IMR-90 (cell line): ENCODE measurements around the gene MAGI1. TPM values are rescaled to one million over a fixed set of nuclear protein-coding genes. Genes with fewer than 3 reads are reported as not detected.

Source experiments
- ATAC-seq: fragments of 200-7000 bp; cut with Tn5 transposase; 2 replicates; pipeline ENCODE4 v1.9.1; 2020; ENCODE audit warnings: low read depth, mild to moderate bottlenecking, moderate library complexity
- BruUV-seq: library from RNA; stranded (reverse); fragments of 400-500 nt; replicated peaks from 2 replicates; lab custom pipeline; 2021; lab: Mats Ljungman, UMichigan
- CTCF ChIA-PET: fragments of 300-600 bp; formaldehyde crosslinking; extraction: SDS; loops from one replicate; lab custom pipeline; 2021; ENCODE audit warnings: antibody characterized with exemption; lab: Yijun Ruan, JAX
- POLR2A ChIA-PET: fragments of 300-600 bp; sonication (Branson Sonifier 250); formaldehyde crosslinking; loops from one replicate; lab custom pipeline; 2022; ENCODE audit warnings: antibody characterized with exemption; ENCODE audit not compliant: unreplicated experiment; lab: Charles Lee
- DNase-seq: peaks from one replicate; pipeline ENCODE4 v3.0.0; 2013
- H2AFZ ChIP-seq: replicated peaks from 2 replicates; pipeline ENCODE3; 2013; ENCODE audit warnings: low read length, mild to moderate bottlenecking; ENCODE audit not compliant: poor library complexity
- H2AK5ac ChIP-seq: 2 replicates; pipeline ENCODE4 v1.6.1; 2013; ENCODE audit warnings: low read depth, low read length, inconsistent platforms
- H2AK9ac ChIP-seq: replicated peaks from 2 replicates; pipeline ENCODE3; 2013; ENCODE audit warnings: mild to moderate bottlenecking, low read depth, low read length, moderate library complexity; ENCODE audit not compliant: poor library complexity
- H2BK120ac ChIP-seq: 2 replicates; pipeline ENCODE4 v1.6.1; 2013; ENCODE audit warnings: low read depth, low read length, inconsistent platforms
- H2BK15ac ChIP-seq: 3 replicates; pipeline ENCODE4 v1.6.1; 2013; ENCODE audit warnings: low read depth, low read length, inconsistent platforms
- H2BK20ac ChIP-seq: 2 replicates; pipeline ENCODE4 v1.6.1; 2013; ENCODE audit warnings: low read depth, mild to moderate bottlenecking, inconsistent platforms, low read length, moderate library complexity
- H2BK5ac ChIP-seq: 2 replicates; pipeline ENCODE4 v1.6.1; 2013; ENCODE audit warnings: mild to moderate bottlenecking, low read depth, low read length, inconsistent platforms; ENCODE audit not compliant: poor library complexity, severe bottlenecking
- H3K14ac ChIP-seq: replicated peaks from 2 replicates; pipeline ENCODE4 v1.6.1; 2013; ENCODE audit warnings: low read depth, low read length, inconsistent platforms
- H3K18ac ChIP-seq: 2 replicates; pipeline ENCODE4 v1.6.1; 2013; ENCODE audit warnings: low read depth, low read length, control low read depth
- H3K23ac ChIP-seq: 2 replicates; pipeline ENCODE4 v1.6.1; 2013; ENCODE audit warnings: low read depth, low read length, inconsistent platforms
- H3K27ac ChIP-seq: 2 replicates; pipeline ENCODE4 v1.5.1; 2013; ENCODE audit warnings: mild to moderate bottlenecking, control low read depth, low read length; ENCODE audit not compliant: insufficient read depth
- H3K27me3 ChIP-seq: 2 replicates; pipeline ENCODE4 v1.6.1; 2013; ENCODE audit warnings: low read length; ENCODE audit not compliant: control insufficient read depth, insufficient read depth
- H3K36me3 ChIP-seq: 2 replicates; pipeline ENCODE4 v1.6.1; 2013; ENCODE audit warnings: low read length, mixed read lengths; ENCODE audit not compliant: control insufficient read depth, insufficient read depth
- H3K4ac ChIP-seq: 2 replicates; pipeline ENCODE4 v1.6.1; 2013; ENCODE audit warnings: low read depth, low read length, inconsistent platforms
- H3K4me1 ChIP-seq: 2 replicates; pipeline ENCODE4 v1.6.1; 2013; ENCODE audit warnings: low read length, mixed read lengths; ENCODE audit not compliant: control insufficient read depth, insufficient read depth
- H3K4me2 ChIP-seq: 2 replicates; pipeline ENCODE4 v1.6.1; 2013; ENCODE audit warnings: low read depth, mild to moderate bottlenecking, control low read depth, low read length, moderate library complexity
- H3K4me3 ChIP-seq: 2 replicates; pipeline ENCODE4 v1.5.1; 2013; ENCODE audit warnings: low read depth, mild to moderate bottlenecking, control low read depth, low read length, moderate library complexity; ENCODE audit not compliant: insufficient read depth
- H3K56ac ChIP-seq: 2 replicates; pipeline ENCODE4 v1.6.1; 2013; ENCODE audit warnings: low read length, inconsistent platforms; ENCODE audit not compliant: insufficient read depth; ENCODE audit errors: extremely low read depth
- H3K79me1 ChIP-seq, 2 experiments: 2 replicates each; pipeline ENCODE4 v1.6.1; 2013; ENCODE audit warnings: low read length in 2 of 2, inconsistent platforms in 1 of 2, low read depth in 1 of 2
- H3K9ac ChIP-seq: 2 replicates; pipeline ENCODE4 v1.6.1; 2013; ENCODE audit warnings: low read depth, low read length, control low read depth
- H3K9me1 ChIP-seq: 2 replicates; pipeline ENCODE4 v1.6.1; 2013; ENCODE audit warnings: low read length, inconsistent platforms; ENCODE audit not compliant: insufficient read depth
- H3K9me3 ChIP-seq: 2 replicates; pipeline ENCODE4 v1.6.1; 2013; ENCODE audit warnings: low read length; ENCODE audit not compliant: control insufficient read depth, insufficient read depth
- H4K20me1 ChIP-seq: 2 replicates; pipeline ENCODE4 v1.6.1; 2013; ENCODE audit warnings: low read length, inconsistent platforms; ENCODE audit not compliant: insufficient read depth
- H4K5ac ChIP-seq: 2 replicates; pipeline ENCODE4 v1.6.1; 2013; ENCODE audit warnings: mild to moderate bottlenecking, low read depth, low read length, control low read depth
- H4K8ac ChIP-seq, 2 experiments: 2 replicates each; pipeline ENCODE4 v1.6.1; 2013; ENCODE audit warnings: low read depth in 2 of 2, low read length in 2 of 2, control low read depth in 1 of 2, inconsistent platforms in 1 of 2
- H4K91ac ChIP-seq: 2 replicates; pipeline ENCODE4 v1.6.1; 2013; ENCODE audit warnings: low read depth, low read length, inconsistent platforms; ENCODE audit not compliant: insufficient read depth
- BHLHE40 ChIP-seq: fragments of 150-350 bp; IDR thresholded peaks from 2 replicates; pipeline ENCODE4 v1.6.1; 2016; ENCODE audit warnings: mild to moderate bottlenecking, low read depth, low read length
- CEBPB ChIP-seq: IDR thresholded peaks from 2 replicates; pipeline ENCODE4 v1.6.1; 2012; ENCODE audit warnings: low read depth, low read length, improper control_type of control experiment
- CHD1 ChIP-seq: IDR thresholded peaks from 2 replicates; pipeline ENCODE4 v1.6.1; 2012; ENCODE audit warnings: low read depth, low read length, improper control_type of control experiment
- CTCF ChIP-seq: conservative IDR thresholded peaks from 2 replicates; pipeline ENCODE4 v1.5.1; 2012; ENCODE audit warnings: mild to moderate bottlenecking, low read depth, low read length, improper control_type of control experiment
- FOS ChIP-seq: fragments of 150-350 bp; IDR thresholded peaks from 2 replicates; pipeline ENCODE4 v1.6.1; 2016; ENCODE audit warnings: low read depth, low read length
- MAFK ChIP-seq: IDR thresholded peaks from 2 replicates; pipeline ENCODE4 v1.6.1; 2012; ENCODE audit warnings: low read depth, low read length, improper control_type of control experiment
- MAZ ChIP-seq: IDR thresholded peaks from 2 replicates; pipeline ENCODE4 v1.6.1; 2012; ENCODE audit warnings: low read depth, mild to moderate bottlenecking, low read length, improper control_type of control experiment, moderate library complexity, borderline replicate concordance
- MXI1 ChIP-seq: IDR thresholded peaks from 2 replicates; pipeline ENCODE4 v1.6.1; 2012; ENCODE audit warnings: low read depth, mild to moderate bottlenecking, low read length, moderate library complexity, borderline replicate concordance
- NFE2L2 ChIP-seq: fragments of 150-350 bp; IDR thresholded peaks from 2 replicates; pipeline ENCODE4 v1.6.1; 2016; ENCODE audit warnings: low read depth, mild to moderate bottlenecking, low read length
- POLR2A ChIP-seq: IDR thresholded peaks from 2 replicates; pipeline ENCODE4 v1.6.1; 2012; ENCODE audit warnings: mild to moderate bottlenecking, low read depth, low read length
- RAD21 ChIP-seq: IDR thresholded peaks from 2 replicates; pipeline ENCODE4 v1.6.1; 2012; ENCODE audit warnings: low read length, improper control_type of control experiment
- RCOR1 ChIP-seq: IDR thresholded peaks from 2 replicates; pipeline ENCODE4 v1.6.1; 2012; ENCODE audit warnings: mild to moderate bottlenecking, low read length, improper control_type of control experiment; ENCODE audit not compliant: insufficient replicate concordance
- RFX5 ChIP-seq: IDR thresholded peaks from 2 replicates; pipeline ENCODE4 v1.8.0; 2012; ENCODE audit warnings: low read depth, mild to moderate bottlenecking, low read length, moderate library complexity
- SMC3 ChIP-seq: fragments of 150-350 bp; IDR thresholded peaks from 2 replicates; pipeline ENCODE4 v1.6.1; 2016; ENCODE audit warnings: low read depth, mild to moderate bottlenecking, antibody characterized with exemption, low read length, moderate library complexity
- USF2 ChIP-seq: fragments of 150-350 bp; IDR thresholded peaks from 2 replicates; pipeline ENCODE4 v1.6.1; 2017; ENCODE audit warnings: mild to moderate bottlenecking, antibody characterized with exemption, low read length, low read depth
- WGBS, 2 experiments: methylation state at CpG; one replicate each; pipeline versions ENCODE4 v1.1.5 to v1.1.7; 2013; ENCODE audit warnings: missing lambda C conversion rate in 2 of 2; ENCODE audit not compliant: insufficient read length in 1 of 2; ENCODE audit errors: extremely low coverage in 2 of 2; 5-methylcytosine and 5-hydroxymethylcytosine counted together
- dilution Hi-C: fragments of 300-500 bp; cut with HindIII; formaldehyde crosslinking; loops from one replicate; pipeline ENCODE4 v1.14.3; 2018; ENCODE audit warnings: low sequenced_read_pairs; ENCODE audit not compliant: unreplicated experiment
- in situ Hi-C: fragments of 300-500 bp; cut with MboI; formaldehyde crosslinking; loops from 3 replicates; pipeline ENCODE4 v1.14.3; 2019; ENCODE audit warnings: low sequenced_read_pairs, inconsistent platforms, mixed read lengths
- intact Hi-C: fragments of 100-400 bp; cut with micrococcal nuclease; formaldehyde crosslinking; loops from 2 replicates; pipeline ENCODE4 v1.10.0; 2022
- polyA plus RNA-seq, 3 experiments: library from polyadenylated mRNA; depleted of rRNA; stranded (reverse); fragments of >200 nt; gene quantifications; 2 replicates each; pipeline ENCODE4 v1.2.3, GENCODE V29; 2012; ENCODE audit warnings: low replicate concordance in 1 of 3
- total RNA-seq: library from RNA; depleted of rRNA; stranded (reverse); fragments of >200 nt; gene quantifications from 2 replicates; pipeline ENCODE4 v1.2.3, GENCODE V29; 2012
- TF ChIP-seq, protein P1 (sequence below): fragments of 150-350 bp; IDR thresholded peaks from 2 replicates; pipeline ENCODE4 v1.6.1; 2016; ENCODE audit warnings: low read depth, mild to moderate bottlenecking, low read length, moderate library complexity, borderline replicate concordance

MAGI1 gene
- total and polyA plus RNA-seq, 2 of the 4 experiments (the other 2 are of a cell fraction): 14.5 to 24.2 TPM

GRCh38 chr3:65532749-65533148, 506.0 kb downstream of the MAGI1 start:
- H3K4ac ChIP-seq: no peak overlapping the region
- H3K4me3 ChIP-seq: no peak overlapping the region
- no peaks in the 10 kb centered on the region for H3K27me3 ChIP-seq
- DNase-seq (no peak), ATAC-seq (no peak)
- H4K20me1 ChIP-seq: no peaks in the 10 kb centered on the region
- no peak overlapping the region for H3K18ac ChIP-seq
- no peak overlapping the region for H2BK120ac ChIP-seq
- in situ Hi-C loops (no loop called here), dilution Hi-C loops (no loop called here), intact Hi-C loops (no loop called here)
- no peak overlapping the region for H3K14ac ChIP-seq
- H2AK9ac ChIP-seq: no peak overlapping the region
- 92% methylated on average over 2 of the region's 6 CpGs; no CpG with 5 or more reads in 1 of the 2 experiments for WGBS, 2 experiments
- H3K56ac ChIP-seq: no peak overlapping the region
- H3K4me1 ChIP-seq: 0 out of 2 replicates have a peak, but pooled peaks cover 2% of the 10 kb centered on the region
- no peak overlapping the region for H4K8ac ChIP-seq
- H3K27ac ChIP-seq: no peak overlapping the region
- ChIA-PET CTCF (no interaction called here), POLR2A (no interaction called here)
- no peaks in the 10 kb centered on the region for H3K36me3 ChIP-seq
- BruUV-seq: no TSS peak
- no peak overlapping the region for H3K23ac ChIP-seq
- H2BK15ac ChIP-seq: no peak overlapping the region
- no peaks in the 10 kb centered on the region for H3K9me1 ChIP-seq
- H2AK5ac ChIP-seq: no peak overlapping the region
- H2AFZ ChIP-seq: no peak overlapping the region
- H2BK5ac ChIP-seq: no peak overlapping the region
- no peak overlapping the region for H3K9ac ChIP-seq
- H4K91ac ChIP-seq: no peak overlapping the region
- no peak overlapping the region for H4K5ac ChIP-seq
- H3K9me3 ChIP-seq: no peaks in the 10 kb centered on the region
- H3K79me1 ChIP-seq: peaks cover 22 to 31% of the 10 kb centered on the region in 2 experiments
- H2BK20ac ChIP-seq: no peak overlapping the region
- H3K4me2 ChIP-seq: no peak overlapping the region
- TF ChIP-seq USF2 (no peak), CTCF (no peak), RCOR1 (no peak), FOS (no peak), CHD1 (no peak), MXI1 (no peak), MAZ (no peak), POLR2A (no peak), BHLHE40 (no peak), MAFK (no peak), NFE2L2 (no peak), SMC3 (no peak), RAD21 (no peak), CEBPB (no peak), RFX5 (no peak)
- TF ChIP-seq, protein P1, sequence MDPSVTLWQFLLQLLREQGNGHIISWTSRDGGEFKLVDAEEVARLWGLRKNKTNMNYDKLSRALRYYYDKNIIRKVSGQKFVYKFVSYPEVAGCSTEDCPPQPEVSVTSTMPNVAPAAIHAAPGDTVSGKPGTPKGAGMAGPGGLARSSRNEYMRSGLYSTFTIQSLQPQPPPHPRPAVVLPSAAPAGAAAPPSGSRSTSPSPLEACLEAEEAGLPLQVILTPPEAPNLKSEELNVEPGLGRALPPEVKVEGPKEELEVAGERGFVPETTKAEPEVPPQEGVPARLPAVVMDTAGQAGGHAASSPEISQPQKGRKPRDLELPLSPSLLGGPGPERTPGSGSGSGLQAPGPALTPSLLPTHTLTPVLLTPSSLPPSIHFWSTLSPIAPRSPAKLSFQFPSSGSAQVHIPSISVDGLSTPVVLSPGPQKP: no peak
